HUES48 (cell line): ENCODE data around the gene GEMIN4.
"Not testable (repeated sequence)": the region's sequence is repeated elsewhere in the genome, so short reads cannot be mapped to it uniquely, and the experiment has no call there.

ENCODE experiments used
- H3K27ac ChIP-seq: one replicate; pipeline ENCODE4 v1.7.0; 2013; ENCODE audit warnings: low read depth, low read length, inconsistent platforms
- H3K27me3 ChIP-seq: 2 replicates; pipeline ENCODE4 v1.6.1; 2013; ENCODE audit warnings: mild to moderate bottlenecking, low read length; ENCODE audit not compliant: control insufficient read depth, insufficient read depth
- H3K36me3 ChIP-seq: 2 replicates; pipeline ENCODE4 v1.6.1; 2013; ENCODE audit warnings: low read length; ENCODE audit not compliant: control insufficient read depth, insufficient read depth
- H3K4me1 ChIP-seq: 2 replicates; pipeline ENCODE4 v1.6.1; 2013; ENCODE audit warnings: mild to moderate bottlenecking, low read length; ENCODE audit not compliant: control insufficient read depth, insufficient read depth
- H3K4me3 ChIP-seq: 2 replicates; pipeline ENCODE4 v1.5.1; 2013; ENCODE audit warnings: mild to moderate bottlenecking, low read depth, low read length
- H3K9ac ChIP-seq: 2 replicates; pipeline ENCODE4 v1.6.1; 2013; ENCODE audit warnings: mild to moderate bottlenecking, low read depth, low read length, moderate library complexity
- H3K9me3 ChIP-seq: 2 replicates; pipeline ENCODE4 v1.6.1; 2013; ENCODE audit warnings: low read length; ENCODE audit not compliant: control insufficient read depth, insufficient read depth

GEMIN4 gene

GRCh38 chr17:774313-774584 is 22.2 kb upstream of the GEMIN4 start:
- H3K27me3 ChIP-seq: no peaks in the 10 kb centered on the region
- H3K9me3 ChIP-seq: no peaks in the 10 kb centered on the region
- H3K4me3 ChIP-seq: no peak overlapping the region
- no peaks in the 10 kb centered on the region for H3K4me1 ChIP-seq
- H3K9ac ChIP-seq: no peak overlapping the region
- peaks cover 90% of the 10 kb centered on the region for H3K36me3 ChIP-seq
- H3K27ac ChIP-seq: peak overlapping the region; percentile 12

DNA sequence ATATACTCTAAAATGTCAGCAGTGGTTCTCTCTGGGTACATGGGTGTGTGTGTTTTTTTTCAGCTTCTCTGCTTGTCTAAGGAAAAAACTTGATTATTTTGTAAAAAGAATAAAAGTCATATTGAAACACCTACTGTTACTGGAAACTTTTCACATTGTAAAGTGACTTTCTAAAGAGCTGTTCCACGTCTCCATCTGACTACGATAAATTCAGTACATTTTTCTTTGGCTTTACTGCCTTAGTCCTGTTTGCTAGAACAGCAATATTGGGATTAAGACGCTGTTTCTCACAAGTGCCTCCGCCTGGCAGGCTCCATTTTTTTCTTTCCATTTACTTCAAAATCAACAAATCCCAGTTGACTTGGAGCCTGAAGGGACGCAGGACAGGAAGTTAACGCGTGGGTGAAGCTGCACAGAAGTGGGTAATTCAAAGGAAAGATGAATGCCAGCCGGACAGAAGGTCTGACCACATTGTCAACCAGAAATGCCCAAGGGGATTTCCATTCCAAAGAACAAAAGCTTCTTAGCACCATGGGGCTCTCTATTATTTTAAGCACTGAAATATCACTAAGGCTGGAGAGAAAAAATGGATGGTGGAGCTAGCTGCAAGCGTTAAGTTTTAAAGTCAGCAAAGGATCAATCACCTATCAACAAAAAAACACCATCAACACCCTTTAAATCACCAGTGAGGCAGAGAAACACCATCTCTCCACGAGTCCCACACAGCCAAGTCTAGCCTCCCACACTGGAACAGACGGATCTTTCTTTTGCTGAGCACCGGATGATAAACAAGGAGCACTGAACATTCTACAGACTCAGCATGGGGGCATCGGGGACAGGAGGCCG is 21.6 kb upstream of the GEMIN4 start:
- H3K27ac ChIP-seq: peak overlapping the region; percentile 20
- no peaks in the 10 kb centered on the region for H3K27me3 ChIP-seq
- H3K9ac ChIP-seq: no peak overlapping the region
- H3K9me3 ChIP-seq: no peaks in the 10 kb centered on the region
- H3K4me1 ChIP-seq: no peaks in the 10 kb centered on the region
- H3K36me3 ChIP-seq: peaks cover 92% of the 10 kb centered on the region
- no peak overlapping the region for H3K4me3 ChIP-seq

GRCh38 chr17:773016-773415 is 21.0 kb upstream of the GEMIN4 start:
- Histone ChIP-seq H3K36me3 (peaks cover 86% of the 10 kb centered on the region), H3K4me3 (no peak overlapping the region), H3K9me3 (no peaks in the 10 kb centered on the region), H3K27ac (no peak overlapping the region), H3K9ac (no peak overlapping the region), H3K27me3 (no peaks in the 10 kb centered on the region), H3K4me1 (no peaks in the 10 kb centered on the region)

- no peak overlapping the region for H3K27ac ChIP-seq
- no peaks in the 10 kb centered on the region for H3K9me3 ChIP-seq
- H3K36me3 ChIP-seq: peaks cover 72% of the 10 kb centered on the region
- no peak overlapping the region for H3K4me3 ChIP-seq
- H3K4me1 ChIP-seq: no peaks in the 10 kb centered on the region
- H3K9ac ChIP-seq: no peak overlapping the region
- H3K27me3 ChIP-seq: no peaks in the 10 kb centered on the region
Observed at GRCh38 chr17:767076-767475, 15.0 kb upstream of the GEMIN4 start.

GRCh38 chr17:760371-760770 is 8.3 kb upstream of the GEMIN4 start:
- Histone ChIP-seq H3K36me3 (peaks cover 73% of the 10 kb centered on the region), H3K9me3 (no peaks in the 10 kb centered on the region), H3K27ac (no peak overlapping the region), H3K4me3 (no peak overlapping the region), H3K4me1 (no peaks in the 10 kb centered on the region; the same call in 1 of the 2 replicates), H3K9ac (no peak overlapping the region), H3K27me3 (no peaks in the 10 kb centered on the region)

DNA sequence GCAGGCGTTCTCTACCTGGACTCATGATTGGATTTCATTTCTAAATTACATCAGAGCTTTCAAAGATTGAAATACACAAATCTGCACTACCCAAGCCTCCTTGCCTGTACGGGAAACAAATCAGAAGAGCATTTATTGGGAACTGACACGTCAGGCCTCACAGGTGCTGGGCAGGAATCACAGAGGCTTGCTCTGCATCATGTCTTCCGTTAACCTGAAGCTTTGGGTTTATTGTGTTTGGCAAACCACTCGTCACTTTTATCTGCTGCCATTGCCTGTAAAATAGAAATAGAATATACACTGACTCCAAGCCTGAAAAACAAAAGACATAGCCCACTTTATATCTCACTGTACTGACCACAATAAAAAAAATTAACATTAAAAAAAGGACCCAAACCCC is 7.9 kb upstream of the GEMIN4 start:
- Histone ChIP-seq H3K27me3 (no peaks in the 10 kb centered on the region), H3K9ac (no peak overlapping the region), H3K9me3 (no peaks in the 10 kb centered on the region), H3K4me3 (no peak overlapping the region), H3K27ac (no peak overlapping the region), H3K4me1 (no peaks in the 10 kb centered on the region; the same call in 1 of the 2 replicates), H3K36me3 (peaks cover 69% of the 10 kb centered on the region)

- H3K4me1 ChIP-seq, H3K9ac ChIP-seq, H3K9me3 ChIP-seq, H3K4me3 ChIP-seq, H3K27me3 ChIP-seq: not testable (repeated sequence)
- H3K36me3 ChIP-seq: peaks cover 44% of the 10 kb centered on the region
- H3K27ac ChIP-seq: peak overlapping the region; percentile 56
Observed at GRCh38 chr17:756010-756567, 4.0 kb upstream of the GEMIN4 start.

GRCh38 chr17:755319-755961 is 3.4 kb upstream of the GEMIN4 start:
- not testable (repeated sequence) for H3K4me3 ChIP-seq, H3K9me3 ChIP-seq, H3K4me1 ChIP-seq, H3K27me3 ChIP-seq, H3K9ac ChIP-seq, H3K27ac ChIP-seq
- H3K36me3 ChIP-seq: peaks cover 38% of the 10 kb centered on the region

GRCh38 chr17:753418-753817 is 1.4 kb upstream of the GEMIN4 start:
- H3K9me3 ChIP-seq: peaks cover 5% of the 10 kb centered on the region
- peaks cover 26% of the 10 kb centered on the region for H3K36me3 ChIP-seq
- H3K27ac ChIP-seq: no peak overlapping the region
- H3K27me3 ChIP-seq: no peaks in the 10 kb centered on the region
- H3K9ac ChIP-seq: no peak overlapping the region
- peaks cover 5% of the 10 kb centered on the region; the same call in 1 of the 2 replicates for H3K4me1 ChIP-seq
- H3K4me3 ChIP-seq: no peak overlapping the region

DNA sequence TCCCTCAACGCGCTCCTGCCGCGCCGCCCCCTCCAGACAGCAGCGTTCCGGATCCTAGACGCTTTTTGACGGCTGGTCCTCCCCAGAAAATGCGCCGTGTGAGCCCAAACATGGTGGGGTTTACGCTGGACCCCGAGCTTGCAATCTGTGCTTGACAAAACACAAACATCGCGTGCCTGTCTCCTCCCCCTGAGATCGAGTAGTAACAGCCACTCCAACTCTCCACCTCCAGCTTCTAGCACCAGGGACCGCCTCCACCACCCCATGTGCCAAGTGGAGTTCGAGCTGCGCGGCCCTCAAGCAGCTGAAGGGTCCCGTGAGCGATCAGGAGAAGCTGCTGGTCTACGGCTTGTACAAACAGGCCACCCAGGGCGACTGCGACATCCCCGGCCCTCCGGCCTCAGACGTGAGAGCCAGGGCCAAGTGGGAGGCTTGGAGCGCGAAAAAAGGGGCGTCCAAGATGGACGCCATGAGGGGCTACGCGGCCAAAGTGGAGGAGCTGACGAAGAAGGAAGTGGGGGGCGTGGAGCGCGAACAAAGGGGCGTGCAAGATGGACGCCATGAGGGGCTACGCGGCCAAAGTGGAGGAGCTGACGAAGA is 656 bp upstream of the GEMIN4 start:
- Histone ChIP-seq H3K9ac (peak overlapping the region; percentile 48), H3K27me3 (no peaks in the 10 kb centered on the region), H3K9me3 (peaks cover 5% of the 10 kb centered on the region), H3K36me3 (peaks cover 27% of the 10 kb centered on the region), H3K27ac (peak overlapping the region; percentile 33), H3K4me3 (peak overlapping the region; percentile 91), H3K4me1 (peaks cover 5% of the 10 kb centered on the region; the same call in 1 of the 2 replicates)
